HepG2 (cell line): ENCODE results near the gene SNAPC4. TPM values are rescaled to one million over a fixed set of nuclear protein-coding genes. Genes with fewer than 3 reads are reported as not detected.
A peak's percentile ranks its signal among the peaks of the same experiment; 100 is the strongest.

Experiments
- AKAP8 ChIP-seq: sonication (generic); formaldehyde crosslinking; IDR thresholded peaks from 2 replicates; pipeline ENCODE4 v1.5.1; 2020; ENCODE audit warnings: mild to moderate bottlenecking, missing genetic modification reagents
- CBX1 ChIP-seq: IDR thresholded peaks from one replicate; pipeline ENCODE4 v1.6.1; 2016; ENCODE audit warnings: antibody characterized with exemption, low read depth
- CENPX ChIP-seq: sonication (generic); formaldehyde crosslinking; IDR thresholded peaks from 2 replicates; pipeline ENCODE4 v1.9.0; 2021; ENCODE audit warnings: mild to moderate bottlenecking, missing genetic modification reagents, moderate library complexity
- CREB1 ChIP-seq, 2 experiments: fragments of 450-650 bp in 1 of 2; IDR thresholded peaks; 2 replicates each; pipeline ENCODE4 v1.6.1; 2016 to 2017; ENCODE audit warnings: control low read depth in 1 of 2, mild to moderate bottlenecking in 1 of 2, missing compliant biosample characterization in 1 of 2, missing genetic modification characterization in 1 of 2
- FLYWCH1 ChIP-seq: sonication (generic); formaldehyde crosslinking; IDR thresholded peaks from 2 replicates; pipeline ENCODE4 v1.8.1; 2023; ENCODE audit warnings: mild to moderate bottlenecking, missing genetic modification reagents
- FOSL2 ChIP-seq: sonication (generic); formaldehyde crosslinking; IDR thresholded peaks from 2 replicates; pipeline ENCODE4 v1.4.0; 2020; ENCODE audit warnings: missing genetic modification reagents
- GATA4 ChIP-seq: sonication (generic); IDR thresholded peaks from 2 replicates; pipeline ENCODE4 v1.6.1; 2016; ENCODE audit warnings: antibody characterized with exemption, low read depth, borderline replicate concordance
- HMGA1 ChIP-seq: sonication (generic); formaldehyde crosslinking; conservative IDR thresholded peaks from 2 replicates; pipeline ENCODE4 v1.4.0; 2020; ENCODE audit warnings: missing genetic modification reagents
- KLF11 ChIP-seq: IDR thresholded peaks from 2 replicates; pipeline ENCODE4 v1.6.1; 2016; ENCODE audit warnings: missing compliant biosample characterization
- MXI1 ChIP-seq: IDR thresholded peaks from 3 replicates; pipeline ENCODE4 v1.6.1; 2012; ENCODE audit warnings: low read depth, low read length, inconsistent platforms, borderline replicate concordance
- NBN ChIP-seq: fragments of 450-650 bp; conservative IDR thresholded peaks from 2 replicates; pipeline ENCODE4 v1.6.1; 2017
- NFKB2 ChIP-seq: sonication (generic); formaldehyde crosslinking; IDR thresholded peaks from 2 replicates; pipeline ENCODE4 v1.4.0; 2020; ENCODE audit warnings: missing genetic modification reagents, borderline replicate concordance
- NKX3-1 ChIP-seq: sonication (generic); formaldehyde crosslinking; IDR thresholded peaks from 2 replicates; pipeline ENCODE4 v1.5.0; 2020; ENCODE audit warnings: missing genetic modification reagents
- SP1 ChIP-seq, 2 experiments: fragments of 450-650 bp in 1 of 2; sonication (generic) in 1 of 2; formaldehyde crosslinking in 1 of 2; IDR thresholded peaks; 2 replicates each; pipeline versions ENCODE4 v1.4.0 to v1.6.1; 2016 to 2020; ENCODE audit warnings: missing genetic modification reagents in 1 of 2
- TCF7 ChIP-seq: sonication (generic); IDR thresholded peaks from 2 replicates; pipeline ENCODE4 v1.6.1; 2016; ENCODE audit warnings: antibody characterized with exemption, low read depth
- TGIF2 ChIP-seq: IDR thresholded peaks from 2 replicates; pipeline ENCODE4 v1.6.1; 2016; ENCODE audit warnings: control low read depth, missing compliant biosample characterization
- ZMYM4 ChIP-seq: sonication (generic); formaldehyde crosslinking; IDR thresholded peaks from 2 replicates; pipeline ENCODE4 v1.8.1; 2023; ENCODE audit warnings: mild to moderate bottlenecking, missing genetic modification reagents
- ZNF44 ChIP-seq: sonication (generic); formaldehyde crosslinking; IDR thresholded peaks from 2 replicates; pipeline ENCODE4 v1.5.1; 2020; ENCODE audit warnings: mild to moderate bottlenecking, missing genetic modification reagents
- ZNF549 ChIP-seq: sonication (generic); formaldehyde crosslinking; IDR thresholded peaks from 2 replicates; pipeline ENCODE4 v1.5.0; 2020; ENCODE audit warnings: missing genetic modification reagents
- polyA plus RNA-seq, 8 experiments: library from polyadenylated mRNA; depleted of rRNA in 3 of 8; stranded (reverse) in 7 of 8; unstranded in 1 of 8; fragments of >200 nt; fragmentation: Illumina TruSeq in 4 of 8; extraction: Trizol in 4 of 8; gene quantifications; 2 replicates each; pipeline versions ENCODE4 v1.2.1 to v1.2.3, GENCODE V29; 2011 to 2016; ENCODE audit warnings: low read depth in 4 of 8, missing spikeins in 1 of 8, mixed read lengths in 1 of 8; ENCODE audit not compliant: insufficient read depth in 1 of 8
- total RNA-seq, 5 experiments: library from RNA; depleted of rRNA; stranded (reverse); fragments of >200 nt; fragmentation: Illumina TruSeq; extraction: Trizol; gene quantifications; 2 replicates each; pipeline ENCODE4 v1.2.3, GENCODE V29; 2016; ENCODE audit warnings: low read depth in 1 of 5
- TF ChIP-seq, protein P1 (sequence below): sonication (generic); formaldehyde crosslinking; IDR thresholded peaks from 2 replicates; pipeline ENCODE4 v1.5.0; 2020; ENCODE audit warnings: mild to moderate bottlenecking, missing genetic modification reagents
- TF ChIP-seq, protein P2 (sequence below): sonication (generic); formaldehyde crosslinking; IDR thresholded peaks from 2 replicates; pipeline ENCODE4 v1.5.0; 2020; ENCODE audit warnings: missing genetic modification reagents
- TF ChIP-seq, protein P3 (sequence below): sonication (generic); formaldehyde crosslinking; IDR thresholded peaks from 2 replicates; pipeline ENCODE4 v1.9.0; 2021; ENCODE audit warnings: mild to moderate bottlenecking, missing genetic modification reagents

SNAPC4 gene
- total and polyA plus RNA-seq, 2 of the 13 experiments (the other 11 are each of a cell fraction or from before 2014, with no cell fraction given): 2.0 to 6.0 TPM

DNA sequence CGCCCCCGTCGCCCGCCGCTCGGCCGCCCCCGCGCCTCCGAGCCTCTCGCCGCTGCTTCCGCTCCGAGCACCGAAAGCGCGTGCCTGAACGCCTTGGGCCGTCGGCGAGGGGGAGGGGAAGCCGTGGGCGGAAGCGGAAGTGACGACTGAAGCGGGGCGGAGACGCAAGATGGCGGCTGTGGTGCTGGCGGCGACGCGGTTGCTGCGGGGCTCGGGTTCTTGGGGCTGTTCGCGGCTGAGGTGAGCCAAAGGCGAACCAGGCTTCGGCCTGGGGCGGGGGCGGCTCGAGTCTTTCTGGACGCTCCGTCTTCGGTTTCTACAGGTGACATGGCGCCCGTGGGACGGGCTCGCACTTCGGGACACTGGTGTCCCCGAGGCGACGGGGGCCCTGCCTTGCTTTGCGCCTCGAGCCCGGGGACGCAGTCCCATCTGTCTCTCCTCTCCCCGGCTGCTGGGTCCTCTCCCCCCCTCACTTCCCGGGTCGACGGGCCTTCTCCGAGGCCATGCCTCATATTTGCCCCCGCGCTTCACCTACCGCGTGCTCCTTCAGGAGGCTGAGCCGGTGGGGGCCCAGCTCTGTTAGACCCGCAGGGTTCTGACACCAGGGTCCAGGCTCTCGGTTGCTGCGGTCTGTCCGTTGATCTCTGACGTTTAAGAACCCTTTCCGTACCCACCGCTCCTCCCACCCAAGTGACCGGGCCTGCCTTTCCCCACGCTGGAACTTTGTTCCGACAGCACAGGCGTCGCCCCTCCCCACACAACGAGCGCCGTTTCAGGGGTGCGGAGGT lies 10.7 kb upstream of the SNAPC4 start, which contains the start of the genes ENTR1 and PMPCA (continued):
- TF ChIP-seq, protein P1, sequence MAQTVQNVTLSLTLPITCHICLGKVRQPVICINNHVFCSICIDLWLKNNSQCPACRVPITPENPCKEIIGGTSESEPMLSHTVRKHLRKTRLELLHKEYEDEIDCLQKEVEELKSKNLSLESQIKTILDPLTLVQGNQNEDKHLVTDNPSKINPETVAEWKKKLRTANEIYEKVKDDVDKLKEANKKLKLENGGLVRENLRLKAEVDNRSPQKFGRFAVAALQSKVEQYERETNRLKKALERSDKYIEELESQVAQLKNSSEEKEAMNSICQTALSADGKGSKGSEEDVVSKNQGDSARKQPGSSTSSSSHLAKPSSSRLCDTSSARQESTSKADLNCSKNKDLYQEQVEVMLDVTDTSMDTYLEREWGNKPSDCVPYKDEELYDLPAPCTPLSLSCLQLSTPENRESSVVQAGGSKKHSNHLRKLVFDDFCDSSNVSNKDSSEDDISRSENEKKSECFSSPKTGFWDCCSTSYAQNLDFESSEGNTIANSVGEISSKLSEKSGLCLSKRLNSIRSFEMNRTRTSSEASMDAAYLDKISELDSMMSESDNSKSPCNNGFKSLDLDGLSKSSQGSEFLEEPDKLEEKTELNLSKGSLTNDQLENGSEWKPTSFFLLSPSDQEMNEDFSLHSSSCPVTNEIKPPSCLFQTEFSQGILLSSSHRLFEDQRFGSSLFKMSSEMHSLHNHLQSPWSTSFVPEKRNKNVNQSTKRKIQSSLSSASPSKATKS (CRISPR knock-in tag): no peak
- TF ChIP-seq CENPX (CRISPR knock-in tag): no peak
- TF ChIP-seq MXI1: peak; percentile 87; the same call in 1 of the 3 replicates
- peak; percentile 88 for TF ChIP-seq CREB1 (IDR thresholded peaks at IDR 0.05)
- peak; percentile 94 for TF ChIP-seq CREB1 (CRISPR knock-in tag; IDR thresholded peaks at IDR 0.05)
- peak; percentile 14; the same call in 1 of the 2 replicates for TF ChIP-seq ZMYM4 (CRISPR knock-in tag)
- no peak for TF ChIP-seq FLYWCH1 (CRISPR knock-in tag)
- TF ChIP-seq AKAP8 (CRISPR knock-in tag): no peak
- TF ChIP-seq HMGA1 (CRISPR knock-in tag): no peak
- no peak for TF ChIP-seq KLF11
- TF ChIP-seq, protein P2, sequence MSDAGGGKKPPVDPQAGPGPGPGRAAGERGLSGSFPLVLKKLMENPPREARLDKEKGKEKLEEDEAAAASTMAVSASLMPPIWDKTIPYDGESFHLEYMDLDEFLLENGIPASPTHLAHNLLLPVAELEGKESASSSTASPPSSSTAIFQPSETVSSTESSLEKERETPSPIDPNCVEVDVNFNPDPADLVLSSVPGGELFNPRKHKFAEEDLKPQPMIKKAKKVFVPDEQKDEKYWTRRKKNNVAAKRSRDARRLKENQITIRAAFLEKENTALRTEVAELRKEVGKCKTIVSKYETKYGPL (CRISPR knock-in tag): no peak
- TF ChIP-seq NKX3-1 (CRISPR knock-in tag): peak; percentile 47; the same call in 1 of the 2 replicates
- TF ChIP-seq, protein P3, sequence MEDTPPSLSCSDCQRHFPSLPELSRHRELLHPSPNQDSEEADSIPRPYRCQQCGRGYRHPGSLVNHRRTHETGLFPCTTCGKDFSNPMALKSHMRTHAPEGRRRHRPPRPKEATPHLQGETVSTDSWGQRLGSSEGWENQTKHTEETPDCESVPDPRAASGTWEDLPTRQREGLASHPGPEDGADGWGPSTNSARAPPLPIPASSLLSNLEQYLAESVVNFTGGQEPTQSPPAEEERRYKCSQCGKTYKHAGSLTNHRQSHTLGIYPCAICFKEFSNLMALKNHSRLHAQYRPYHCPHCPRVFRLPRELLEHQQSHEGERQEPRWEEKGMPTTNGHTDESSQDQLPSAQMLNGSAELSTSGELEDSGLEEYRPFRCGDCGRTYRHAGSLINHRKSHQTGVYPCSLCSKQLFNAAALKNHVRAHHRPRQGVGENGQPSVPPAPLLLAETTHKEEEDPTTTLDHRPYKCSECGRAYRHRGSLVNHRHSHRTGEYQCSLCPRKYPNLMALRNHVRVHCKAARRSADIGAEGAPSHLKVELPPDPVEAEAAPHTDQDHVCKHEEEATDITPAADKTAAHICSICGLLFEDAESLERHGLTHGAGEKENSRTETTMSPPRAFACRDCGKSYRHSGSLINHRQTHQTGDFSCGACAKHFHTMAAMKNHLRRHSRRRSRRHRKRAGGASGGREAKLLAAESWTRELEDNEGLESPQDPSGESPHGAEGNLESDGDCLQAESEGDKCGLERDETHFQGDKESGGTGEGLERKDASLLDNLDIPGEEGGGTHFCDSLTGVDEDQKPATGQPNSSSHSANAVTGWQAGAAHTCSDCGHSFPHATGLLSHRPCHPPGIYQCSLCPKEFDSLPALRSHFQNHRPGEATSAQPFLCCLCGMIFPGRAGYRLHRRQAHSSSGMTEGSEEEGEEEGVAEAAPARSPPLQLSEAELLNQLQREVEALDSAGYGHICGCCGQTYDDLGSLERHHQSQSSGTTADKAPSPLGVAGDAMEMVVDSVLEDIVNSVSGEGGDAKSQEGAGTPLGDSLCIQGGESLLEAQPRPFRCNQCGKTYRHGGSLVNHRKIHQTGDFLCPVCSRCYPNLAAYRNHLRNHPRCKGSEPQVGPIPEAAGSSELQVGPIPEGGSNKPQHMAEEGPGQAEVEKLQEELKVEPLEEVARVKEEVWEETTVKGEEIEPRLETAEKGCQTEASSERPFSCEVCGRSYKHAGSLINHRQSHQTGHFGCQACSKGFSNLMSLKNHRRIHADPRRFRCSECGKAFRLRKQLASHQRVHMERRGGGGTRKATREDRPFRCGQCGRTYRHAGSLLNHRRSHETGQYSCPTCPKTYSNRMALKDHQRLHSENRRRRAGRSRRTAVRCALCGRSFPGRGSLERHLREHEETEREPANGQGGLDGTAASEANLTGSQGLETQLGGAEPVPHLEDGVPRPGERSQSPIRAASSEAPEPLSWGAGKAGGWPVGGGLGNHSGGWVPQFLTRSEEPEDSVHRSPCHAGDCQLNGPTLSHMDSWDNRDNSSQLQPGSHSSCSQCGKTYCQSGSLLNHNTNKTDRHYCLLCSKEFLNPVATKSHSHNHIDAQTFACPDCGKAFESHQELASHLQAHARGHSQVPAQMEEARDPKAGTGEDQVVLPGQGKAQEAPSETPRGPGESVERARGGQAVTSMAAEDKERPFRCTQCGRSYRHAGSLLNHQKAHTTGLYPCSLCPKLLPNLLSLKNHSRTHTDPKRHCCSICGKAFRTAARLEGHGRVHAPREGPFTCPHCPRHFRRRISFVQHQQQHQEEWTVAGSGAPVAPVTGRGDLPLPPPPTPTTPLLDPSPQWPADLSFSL (CRISPR knock-in tag): no peak
- peak; percentile 38; the same call in 1 of the 2 replicates for TF ChIP-seq GATA4
- TF ChIP-seq SP1 (IDR thresholded peaks at IDR 0.05): no peak
- peak; percentile 90 for TF ChIP-seq SP1 (CRISPR knock-in tag; IDR thresholded peaks at IDR 0.05)
- peak; percentile 93 for TF ChIP-seq TGIF2
- TF ChIP-seq NBN: no peak
- TF ChIP-seq CBX1: peak; percentile 68
- no peak for TF ChIP-seq ZNF549 (CRISPR knock-in tag)
- peak; percentile 43 for TF ChIP-seq FOSL2 (CRISPR knock-in tag)
- no peak for TF ChIP-seq ZNF44 (CRISPR knock-in tag)
- TF ChIP-seq NFKB2 (CRISPR knock-in tag): no peak
- no peak for TF ChIP-seq TCF7
